H9 (cell line): ENCODE results near the gene SAXO2. TPM values are rescaled to one million over a fixed set of nuclear protein-coding genes. Genes with fewer than 3 reads are reported as not detected.
"Not testable (repeated sequence)": the region's sequence is repeated elsewhere in the genome, so short reads cannot be mapped to it uniquely, and the experiment has no call there.

Experiments
- DNase-seq: peaks from one replicate; pipeline ENCODE4 v3.0.0-alpha.2; 2017
- H2AFZ ChIP-seq: one replicate; pipeline ENCODE4 v1.6.1; 2013; ENCODE audit warnings: mild to moderate bottlenecking, low read length, control low read depth, moderate library complexity
- H2AK5ac ChIP-seq: 2 replicates; pipeline ENCODE4 v1.6.1; 2013; ENCODE audit warnings: low read length, control low read depth, mixed read lengths; ENCODE audit not compliant: insufficient read length
- H2BK120ac ChIP-seq: one replicate; pipeline ENCODE4 v1.6.1; 2013; ENCODE audit warnings: low read depth, mild to moderate bottlenecking, low read length, control low read depth, inconsistent platforms; ENCODE audit not compliant: poor library complexity, severe bottlenecking
- H2BK12ac ChIP-seq: 2 replicates; pipeline ENCODE4 v1.6.1; 2013; ENCODE audit warnings: low read length, control low read depth, mixed read lengths, low read depth; ENCODE audit not compliant: insufficient read length
- H2BK15ac ChIP-seq: 2 replicates; pipeline ENCODE4 v1.6.1; 2013; ENCODE audit warnings: low read depth, low read length, control low read depth
- H2BK20ac ChIP-seq: one replicate; pipeline ENCODE4 v1.6.1; 2013; ENCODE audit warnings: low read depth, mild to moderate bottlenecking, low read length, control low read depth, inconsistent platforms; ENCODE audit not compliant: poor library complexity, severe bottlenecking
- H2BK5ac ChIP-seq: 2 replicates; pipeline ENCODE4 v1.6.1; 2013; ENCODE audit warnings: low read length, control low read depth, mixed read lengths; ENCODE audit not compliant: insufficient read length
- H3K14ac ChIP-seq: 2 replicates; pipeline ENCODE4 v1.6.1; 2013; ENCODE audit warnings: low read length, control low read depth; ENCODE audit not compliant: insufficient read depth
- H3K18ac ChIP-seq: 2 replicates; pipeline ENCODE4 v1.6.1; 2013; ENCODE audit warnings: low read depth, mild to moderate bottlenecking, mixed read lengths, low read length, control low read depth; ENCODE audit not compliant: insufficient read length
- H3K23ac ChIP-seq: 2 replicates; pipeline ENCODE4 v1.6.1; 2013; ENCODE audit warnings: low read length, control low read depth, mixed read lengths, low read depth; ENCODE audit not compliant: insufficient read length
- H3K23me2 ChIP-seq: 2 replicates; pipeline ENCODE4 v1.6.1; 2013; ENCODE audit warnings: low read depth, mild to moderate bottlenecking, mixed read lengths, low read length, control low read depth; ENCODE audit not compliant: insufficient read length, poor library complexity, severe bottlenecking
- H3K27ac ChIP-seq: 2 replicates; pipeline ENCODE4 v1.5.1; 2013; ENCODE audit warnings: low read length, control low read depth, mixed read lengths, low read depth; ENCODE audit not compliant: insufficient read length
- H3K27me3 ChIP-seq: 2 replicates; pipeline ENCODE4 v1.6.1; 2013; ENCODE audit warnings: low read length, control low read depth, inconsistent platforms; ENCODE audit not compliant: insufficient read depth
- H3K4ac ChIP-seq: 2 replicates; pipeline ENCODE4 v1.6.1; 2013; ENCODE audit warnings: low read depth, mild to moderate bottlenecking, control low read depth, inconsistent platforms, low read length, moderate library complexity
- H3K4me1 ChIP-seq: 2 replicates; pipeline ENCODE4 v1.6.1; 2013; ENCODE audit warnings: low read length, control low read depth, inconsistent platforms; ENCODE audit not compliant: insufficient read depth
- H3K4me2 ChIP-seq: 2 replicates; pipeline ENCODE4 v1.6.1; 2013; ENCODE audit warnings: low read length, control low read depth, mixed read lengths; ENCODE audit not compliant: insufficient read length, insufficient read depth
- H3K56ac ChIP-seq: 2 replicates; pipeline ENCODE4 v1.6.1; 2013; ENCODE audit warnings: low read depth, mild to moderate bottlenecking, mixed read lengths, low read length, control low read depth; ENCODE audit not compliant: insufficient read length
- H3K79me1 ChIP-seq: 2 replicates; pipeline ENCODE4 v1.6.1; 2013; ENCODE audit warnings: low read depth, mild to moderate bottlenecking, moderate library complexity, low read length, control low read depth, inconsistent platforms; ENCODE audit not compliant: insufficient read depth, poor library complexity, severe bottlenecking
- H3K79me2 ChIP-seq: 2 replicates; pipeline ENCODE4 v1.6.1; 2013; ENCODE audit warnings: low read length, control low read depth, inconsistent platforms; ENCODE audit not compliant: insufficient read depth
- H3K9ac ChIP-seq: 2 replicates; pipeline ENCODE4 v1.6.1; 2013; ENCODE audit warnings: low read length, control low read depth, mixed read lengths; ENCODE audit not compliant: insufficient read length; ENCODE audit errors: extremely low read depth
- H3K9me3 ChIP-seq: one replicate; pipeline ENCODE4 v1.6.1; 2013; ENCODE audit warnings: low read depth, low read length, inconsistent platforms; ENCODE audit not compliant: control insufficient read depth
- H3T11ph ChIP-seq: one replicate; pipeline ENCODE4 v1.6.1; 2013; ENCODE audit warnings: mild to moderate bottlenecking, low read length, control low read depth, inconsistent platforms
- H4K20me1 ChIP-seq: one replicate; pipeline ENCODE4 v1.6.1; 2013; ENCODE audit not compliant: control insufficient read depth, insufficient read length, insufficient read depth
- H4K5ac ChIP-seq: 2 replicates; pipeline ENCODE4 v1.6.1; 2013; ENCODE audit warnings: low read depth, mild to moderate bottlenecking, mixed read lengths, low read length, control low read depth; ENCODE audit not compliant: insufficient read length
- H4K8ac ChIP-seq: replicated peaks from 2 replicates; pipeline ENCODE4 v1.6.1; 2013; ENCODE audit warnings: low read length, control low read depth, mixed read lengths, low read depth; ENCODE audit not compliant: insufficient read length
- H4K91ac ChIP-seq: 2 replicates; pipeline ENCODE4 v1.6.1; 2013; ENCODE audit warnings: low read depth, mild to moderate bottlenecking, moderate library complexity, mixed read lengths, low read length, control low read depth; ENCODE audit not compliant: insufficient read length
- H3K27ac Mint-ChIP-seq, 3 experiments: 2 replicates in 2 of 3; 3 replicates in 1 of 3; pipeline ENCODE4 v1.8.0; 2020 to 2021; ENCODE audit warnings: mixed read lengths in 3 of 3, mild to moderate bottlenecking in 1 of 3, moderate library complexity in 1 of 3
- H3K27me3 Mint-ChIP-seq: 2 replicates; pipeline ENCODE4 v1.8.0; 2021; ENCODE audit warnings: low read depth, mild to moderate bottlenecking, moderate library complexity, mixed read lengths
- H3K36me3 Mint-ChIP-seq, 3 experiments: 2 replicates in 2 of 3; 3 replicates in 1 of 3; pipeline ENCODE4 v1.8.0; 2020 to 2021; ENCODE audit warnings: low read depth in 3 of 3, mixed read lengths in 3 of 3; ENCODE audit not compliant: insufficient read depth in 1 of 3
- H3K4me1 Mint-ChIP-seq, 2 experiments: 2 replicates each; pipeline ENCODE4 v1.8.0; 2020; ENCODE audit warnings: mixed read lengths in 2 of 2
- H3K4me3 Mint-ChIP-seq, 2 experiments: 2 replicates in 1 of 2; 3 replicates in 1 of 2; pipeline ENCODE4 v1.8.0; 2020 to 2021; ENCODE audit warnings: mild to moderate bottlenecking in 2 of 2, mixed read lengths in 2 of 2, moderate library complexity in 1 of 2
- H3K9me3 Mint-ChIP-seq, 2 experiments: 2 replicates in 1 of 2; 3 replicates in 1 of 2; pipeline ENCODE4 v1.8.0; 2020; ENCODE audit warnings: mild to moderate bottlenecking in 2 of 2, mixed read lengths in 2 of 2, moderate library complexity in 1 of 2
- WGBS: extraction: QIAGEN DNeasy Blood & Tissue Kit; methylation state at CpG from one replicate; pipeline ENCODE4 v1.1.7; 2013; ENCODE audit warnings: missing lambda C conversion rate, low lambda C conversion rate, mixed read lengths; ENCODE audit not compliant: insufficient read length; ENCODE audit errors: extremely low coverage; 5-methylcytosine and 5-hydroxymethylcytosine counted together
- total RNA-seq: library from RNA; stranded (reverse); gene quantifications from 2 replicates; pipeline ENCODE4 v1.2.1, GENCODE V29; 2021

Gene SAXO2
- total RNA-seq, 1 experiment from 2014 or later = 3.1 TPM

DNA sequence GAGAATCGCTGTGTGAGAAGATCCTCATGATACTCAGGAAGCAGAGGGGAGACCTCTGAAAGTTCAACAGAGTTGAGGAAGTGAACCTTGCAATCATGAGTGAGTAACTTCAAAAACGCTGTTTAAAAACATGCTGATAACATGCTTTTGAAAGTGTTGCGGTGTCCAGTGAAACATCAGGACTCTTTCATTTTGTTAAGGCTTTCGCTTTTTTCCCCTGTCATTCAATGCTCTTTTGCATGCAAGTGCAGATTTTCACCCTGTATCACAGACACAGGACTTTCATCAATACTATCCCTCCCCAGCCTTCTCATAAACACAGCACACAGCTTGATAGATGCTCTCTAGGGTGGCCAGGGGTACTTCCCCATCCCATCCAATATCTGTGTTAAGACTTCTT is 23.9 kb downstream of the SAXO2 start:
- H3K9me3 Mint-ChIP-seq, H3K56ac ChIP-seq, H3K9ac ChIP-seq, H3K9me3 ChIP-seq, H3K23ac ChIP-seq, H3K79me1 ChIP-seq, H3K27me3 ChIP-seq, H4K20me1 ChIP-seq, H2BK15ac ChIP-seq, H3K79me2 ChIP-seq, H3K23me2 ChIP-seq, H3T11ph ChIP-seq, DNase-seq, H3K4me3 Mint-ChIP-seq, H4K5ac ChIP-seq, H3K36me3 Mint-ChIP-seq, H3K27me3 Mint-ChIP-seq, H4K91ac ChIP-seq, H3K4ac ChIP-seq, H3K27ac ChIP-seq, H3K4me2 ChIP-seq, H3K4me1 Mint-ChIP-seq, H3K27ac Mint-ChIP-seq, H2AK5ac ChIP-seq, H2BK20ac ChIP-seq, H4K8ac ChIP-seq, H3K18ac ChIP-seq, H2BK120ac ChIP-seq, H3K14ac ChIP-seq, H3K4me1 ChIP-seq, H2AFZ ChIP-seq, H2BK12ac ChIP-seq, H2BK5ac ChIP-seq: not testable (repeated sequence)
- no CpG with 5 or more reads among the region's 4 CpGs for WGBS

DNA sequence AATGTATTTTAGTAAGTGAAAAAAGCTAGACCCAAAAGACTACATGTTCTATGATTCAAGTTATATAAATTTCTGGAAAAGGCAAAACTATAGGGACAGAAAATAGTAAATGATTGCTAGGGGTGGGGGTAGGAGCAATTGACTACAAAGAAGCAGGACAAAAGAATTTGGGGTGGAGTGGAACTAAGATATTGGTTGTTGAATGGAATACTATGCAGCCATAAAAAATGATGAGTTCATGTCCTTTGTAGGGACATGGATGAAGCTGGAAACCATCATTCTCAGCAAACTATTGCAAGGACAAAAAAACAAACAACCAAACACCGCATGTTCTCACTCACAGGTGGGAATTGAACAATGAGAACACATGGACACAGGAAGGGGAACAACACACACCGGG is 25.6 kb downstream of the SAXO2 start:
- H3K79me2 ChIP-seq, H3K4ac ChIP-seq, H3K4me1 ChIP-seq, H3K23me2 ChIP-seq, H4K5ac ChIP-seq, H3K56ac ChIP-seq, H2BK120ac ChIP-seq, H3K23ac ChIP-seq, H2AK5ac ChIP-seq, H3K9me3 Mint-ChIP-seq, H2BK5ac ChIP-seq, H3K27me3 ChIP-seq, H3K4me2 ChIP-seq, H3T11ph ChIP-seq, DNase-seq, H4K91ac ChIP-seq, H3K27ac Mint-ChIP-seq, H3K36me3 Mint-ChIP-seq, H4K20me1 ChIP-seq, H4K8ac ChIP-seq, H3K9me3 ChIP-seq, H2BK12ac ChIP-seq, H2BK15ac ChIP-seq, H3K27ac ChIP-seq, H3K79me1 ChIP-seq, H3K9ac ChIP-seq, H2BK20ac ChIP-seq, H3K4me1 Mint-ChIP-seq, H2AFZ ChIP-seq, H3K18ac ChIP-seq, H3K27me3 Mint-ChIP-seq, H3K4me3 Mint-ChIP-seq, H3K14ac ChIP-seq: not testable (repeated sequence)
- WGBS = no CpG with 5 or more reads among the region's 2 CpGs
